ENCODE data around the gene ZNF493.

Gene ZNF493
- total RNA-seq, result 32.4 to 47.5 (median 43.7) reads per million in 4 experiments

DNA sequence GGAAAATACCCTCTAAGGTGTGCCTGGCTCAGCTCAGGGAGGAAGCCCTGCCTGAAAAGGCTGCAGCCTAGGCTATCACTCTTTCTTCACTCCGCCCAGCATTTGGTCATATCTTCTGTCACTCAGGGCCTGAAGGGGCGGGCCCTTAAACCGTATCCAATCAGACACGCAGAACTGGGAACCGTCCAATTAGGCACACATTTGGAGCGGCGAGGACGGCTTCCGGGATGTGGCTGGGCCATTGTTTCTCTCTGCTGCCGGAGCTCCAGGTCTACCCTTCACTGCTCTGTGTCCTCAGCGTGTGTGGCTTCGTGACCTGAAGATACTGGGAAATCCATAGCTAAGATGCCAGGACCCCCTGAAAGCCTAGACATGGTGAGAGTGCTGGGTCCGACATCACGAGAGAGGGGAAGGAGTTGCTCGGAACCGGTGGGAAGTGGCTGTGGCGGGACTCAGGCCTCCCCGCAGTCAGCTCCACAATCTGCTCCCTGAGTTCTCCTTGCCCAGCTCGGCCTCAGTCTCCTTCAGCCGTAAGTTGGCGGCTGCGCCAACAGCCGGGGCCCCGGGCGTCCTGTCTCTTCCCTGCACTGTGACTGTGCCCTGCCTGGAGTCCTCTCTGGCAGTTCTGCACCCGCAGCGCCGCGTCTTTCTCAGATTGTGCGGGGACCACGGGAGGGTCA is at the start of gene ZNF493:
Gene ZNF493 (plus strand): TSS at position 241 of the 680 bp plus-strand sequence. CDS start 105 bp downstream, at position 346.
- DNase-seq, result peak; percentile 86

DNA sequence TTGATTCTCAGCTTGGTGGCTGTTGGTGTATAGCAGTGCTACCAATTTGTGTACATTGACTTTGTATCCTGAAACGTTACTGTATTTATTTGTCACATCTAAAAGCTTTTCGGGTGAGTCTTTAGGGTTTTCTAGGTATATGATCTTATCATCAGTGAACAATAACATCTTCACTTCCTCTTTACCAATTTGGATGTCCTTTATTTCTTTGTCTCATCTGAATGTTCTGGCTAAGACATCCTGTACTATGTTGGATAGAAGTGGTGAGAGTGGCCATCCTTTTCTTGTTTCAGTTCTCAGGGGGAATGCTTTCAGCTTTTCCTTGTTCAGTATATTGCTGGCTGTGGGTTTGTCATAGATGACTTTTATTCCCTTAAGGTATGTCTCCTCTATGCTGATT is 44.1 kb upstream of the ZNF493 start:
- no peak for DNase-seq

DNA sequence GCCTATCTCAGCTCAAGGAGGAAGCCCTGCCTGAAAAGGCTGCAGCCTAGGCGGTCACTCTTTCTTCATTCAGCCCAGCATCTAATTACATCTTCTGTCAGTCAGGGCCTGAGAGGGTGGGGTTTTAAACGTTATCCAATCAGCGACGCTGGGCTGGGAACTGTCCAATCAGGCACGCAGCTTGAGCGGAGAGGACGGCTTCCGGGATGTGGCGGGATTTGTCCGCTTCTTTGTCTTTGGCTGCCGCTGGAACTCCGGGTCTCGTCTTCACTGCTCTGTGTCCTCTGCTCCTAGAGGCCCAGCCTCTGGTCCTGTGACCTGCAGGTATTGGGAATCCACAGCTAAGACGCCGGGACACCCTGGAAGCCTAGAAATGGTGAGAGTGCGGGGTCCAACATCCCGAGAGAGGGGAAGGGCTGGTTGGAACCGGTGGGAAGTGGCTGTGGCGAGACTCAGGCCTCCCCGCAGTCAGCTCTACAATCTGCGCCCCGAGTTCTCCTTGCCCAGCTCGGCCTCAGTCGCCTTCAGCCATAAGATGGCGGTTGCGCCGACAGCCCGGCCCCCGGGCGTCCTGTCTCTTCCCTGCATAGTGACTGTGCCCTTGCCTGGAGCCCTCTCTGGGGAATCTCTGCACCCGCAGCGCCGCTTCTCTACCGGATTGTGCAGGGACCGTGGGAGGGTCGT is 38.0 kb upstream of the ZNF493 start, which contains the start of gene ZNF738:
Gene ZNF738 (plus strand): TSS at position 233 of the 684 bp plus-strand sequence. CDS start 141 bp downstream, at position 374.
- DNase-seq, result peak; percentile 77

DNA sequence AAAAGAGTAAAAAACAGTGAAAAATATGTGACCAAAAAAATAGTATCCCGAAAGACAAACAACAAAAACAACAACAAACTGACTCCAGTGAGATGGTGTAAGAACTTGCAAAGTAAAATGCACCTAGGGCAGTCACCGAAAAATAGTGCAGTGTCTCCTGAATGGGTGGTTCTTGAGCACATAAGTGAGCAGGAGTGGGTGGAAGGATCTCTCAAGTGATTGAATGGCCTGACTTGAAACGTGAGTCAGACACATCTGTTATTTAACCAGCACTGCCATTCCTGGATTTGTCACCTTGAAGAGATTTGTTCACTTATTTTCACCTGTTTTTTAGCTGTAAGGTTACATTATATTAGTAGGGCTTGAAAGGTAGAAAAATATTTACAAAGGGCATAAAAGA is 34.6 kb upstream of the ZNF493 start:
- DNase-seq, result no peak

DNA sequence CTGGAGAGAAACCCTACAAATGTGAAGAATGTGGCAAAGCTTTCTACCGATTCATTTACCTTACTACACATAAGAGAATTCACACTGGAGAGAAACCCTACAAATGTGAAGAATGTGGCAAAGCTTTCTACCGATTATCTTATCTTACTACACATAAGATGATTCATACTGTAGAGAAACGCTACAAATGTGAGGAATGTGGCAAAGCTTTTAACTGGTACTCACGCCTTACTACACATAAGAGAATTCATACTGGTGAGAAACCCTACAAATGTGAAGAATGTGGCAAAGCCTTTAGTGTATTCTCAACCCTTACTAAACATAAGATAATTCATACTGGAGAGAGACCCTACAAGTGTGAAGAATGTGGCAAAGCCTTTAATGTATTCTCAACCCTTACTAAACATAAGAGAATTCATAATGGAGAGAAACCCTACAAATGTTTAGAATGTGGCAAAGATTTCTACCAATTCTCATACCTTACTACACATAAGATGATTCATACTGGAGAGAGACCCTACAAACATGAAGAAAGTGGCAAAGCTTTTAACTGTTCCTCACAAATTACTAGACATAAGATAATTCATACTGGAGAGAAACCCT is 12.9 kb upstream of the ZNF493 start:
- DNase-seq, result no peak

DNA sequence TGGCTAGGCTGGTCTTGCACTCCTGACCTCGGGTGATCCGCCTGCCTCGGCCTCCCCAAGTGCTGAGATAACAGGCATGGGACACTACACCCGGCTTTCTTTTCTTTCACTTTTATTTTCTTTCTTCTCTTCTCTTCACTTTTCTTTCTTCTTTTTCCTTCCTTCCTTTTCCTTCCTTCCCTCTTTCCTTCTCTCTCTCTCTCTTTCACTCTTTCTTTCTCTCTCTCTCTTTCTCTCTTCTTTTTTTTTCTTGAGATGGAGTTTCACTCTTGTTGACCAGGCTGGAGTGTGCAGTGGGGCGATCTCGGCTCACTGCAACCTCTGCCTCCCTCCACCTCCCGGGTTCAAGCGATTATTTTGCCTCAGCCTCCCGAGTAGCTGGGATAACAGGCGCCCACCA is 812 bp upstream of the ZNF493 start:
- no peak for DNase-seq

DNA sequence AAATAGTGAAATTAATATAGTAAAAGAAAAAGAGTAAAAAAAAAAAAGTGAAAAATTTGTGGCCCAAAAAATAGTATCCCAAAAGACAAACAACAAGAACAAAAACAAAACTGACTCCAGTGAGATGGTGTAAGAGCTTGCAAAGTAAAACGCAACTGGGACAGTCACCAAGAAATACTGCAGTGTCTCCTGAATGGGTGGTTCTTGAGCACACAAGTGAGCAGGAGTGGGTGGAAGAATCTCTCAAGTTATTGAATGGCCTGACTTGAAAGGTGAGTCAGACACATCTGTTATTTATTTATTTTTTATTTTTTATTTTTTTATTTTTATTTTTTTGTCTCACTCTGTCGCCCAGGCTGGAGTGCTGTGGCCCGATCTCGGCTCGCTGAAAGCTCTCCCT is 1.9 kb downstream of the ZNF493 start:
- DNase-seq, result no peak

DNA sequence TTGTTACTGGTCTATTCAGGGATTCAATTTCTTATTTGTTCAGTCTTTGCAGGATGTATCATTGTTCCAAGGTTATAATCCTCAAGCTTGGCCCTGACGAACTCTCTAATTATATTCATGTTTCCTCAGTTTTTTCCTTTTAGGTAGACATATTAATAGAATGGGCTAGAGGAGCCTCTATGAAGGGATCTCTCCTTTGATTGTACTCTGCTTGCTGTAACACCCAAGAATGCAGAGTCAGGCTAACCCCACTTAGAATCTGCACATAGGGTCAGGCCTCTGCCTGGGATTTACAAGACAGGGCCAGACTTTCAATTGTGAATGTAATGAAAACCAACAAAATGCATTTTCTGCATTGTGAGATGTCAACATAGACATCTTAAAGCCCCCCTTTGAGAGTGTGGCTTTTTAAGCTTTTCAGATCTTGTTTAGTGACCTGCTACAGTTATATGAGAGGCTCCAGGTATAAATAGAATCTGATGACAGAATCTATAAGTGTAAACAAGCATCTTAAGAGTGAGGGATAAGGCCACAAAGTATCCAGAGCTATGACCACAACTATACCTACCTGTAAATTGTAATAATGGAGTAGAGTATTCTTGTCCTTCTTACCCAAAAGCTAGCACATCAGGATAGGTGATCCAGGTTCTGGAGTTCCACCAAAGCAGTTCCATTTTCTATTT is 5.5 kb downstream of the ZNF493 start:
- no peak for DNase-seq

DNA sequence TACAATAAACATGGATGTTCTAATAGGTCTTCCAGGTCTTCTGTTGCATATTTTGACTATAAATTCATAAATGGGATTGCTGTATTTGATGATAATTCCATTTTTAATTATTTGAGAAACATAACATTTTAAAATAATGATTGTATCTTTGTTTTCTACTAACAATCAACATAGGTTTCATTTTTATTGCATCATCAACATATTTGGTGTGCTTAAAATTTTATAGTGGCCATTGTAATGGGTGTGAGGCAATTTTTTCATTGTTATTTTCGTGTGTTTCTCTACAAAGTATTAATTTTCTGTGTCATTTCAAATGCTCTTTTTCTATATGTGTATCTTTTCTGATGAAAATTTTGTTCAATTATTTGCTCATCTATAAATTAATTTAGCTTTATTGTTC is 13.2 kb downstream of the ZNF493 start:
- no peak for DNase-seq

DNA sequence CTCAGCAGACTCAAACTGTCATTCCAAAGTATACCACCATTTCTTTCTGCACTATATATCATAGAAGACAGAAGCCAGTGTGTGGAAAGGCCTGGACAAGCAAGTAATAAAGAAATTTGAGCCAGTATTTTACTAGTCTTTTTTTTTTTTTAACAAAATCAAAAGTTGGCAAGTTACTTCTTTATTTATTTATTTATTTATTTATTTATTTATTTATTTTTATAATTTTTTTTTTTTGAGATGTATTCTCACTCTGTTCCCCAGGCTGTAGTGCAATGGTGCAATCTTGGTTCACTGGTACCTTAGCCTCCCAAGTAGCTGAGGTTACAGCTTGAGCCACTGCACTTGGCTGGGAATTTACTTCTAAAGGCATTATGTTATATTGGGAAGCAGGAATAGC is 25.3 kb downstream of the ZNF493 start:
- DNase-seq, result no peak

DNA sequence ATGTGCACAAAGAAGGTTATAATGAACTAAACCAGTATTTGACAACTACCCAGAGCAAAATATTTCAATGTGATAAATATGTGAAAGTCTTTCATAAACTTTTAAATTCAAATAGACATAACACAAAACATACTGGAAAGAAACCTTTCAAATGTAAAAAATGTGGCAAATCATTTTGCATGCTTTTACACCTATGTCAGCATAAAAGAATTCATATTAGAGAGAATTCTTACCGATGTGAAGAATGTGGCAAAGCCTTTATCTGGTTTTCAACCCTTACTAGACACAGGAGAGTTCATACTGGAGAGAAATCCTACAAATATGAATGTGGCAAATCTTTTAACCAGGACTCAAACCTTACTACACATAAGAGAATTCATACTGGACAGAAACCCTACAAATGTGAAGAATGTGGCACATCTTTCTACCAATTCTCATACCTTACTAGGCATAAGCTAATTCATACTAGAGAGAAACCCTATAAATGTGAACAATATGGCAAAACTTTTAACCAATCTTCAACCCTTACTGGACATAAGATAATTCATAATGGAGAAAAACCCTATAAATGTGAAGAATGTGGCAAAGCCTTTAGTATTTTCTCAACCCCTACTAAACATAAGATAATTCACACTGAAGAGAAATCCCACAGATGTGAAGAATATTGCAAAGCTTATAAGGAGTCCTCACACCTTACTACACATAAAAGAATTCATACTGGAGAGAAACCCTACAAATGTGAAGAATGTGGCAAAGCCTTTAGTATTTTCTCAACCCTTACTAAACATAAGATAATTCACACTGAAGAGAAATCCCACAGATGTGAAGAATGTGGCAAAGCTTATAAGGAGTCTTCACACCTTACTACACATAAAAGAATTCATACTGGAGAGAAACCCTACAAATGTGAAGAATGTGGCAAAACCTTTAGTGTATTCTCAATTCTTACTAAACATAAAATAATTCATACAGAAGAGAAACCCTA is 26.4 kb downstream of the ZNF493 start:
- no peak for DNase-seq

DNA sequence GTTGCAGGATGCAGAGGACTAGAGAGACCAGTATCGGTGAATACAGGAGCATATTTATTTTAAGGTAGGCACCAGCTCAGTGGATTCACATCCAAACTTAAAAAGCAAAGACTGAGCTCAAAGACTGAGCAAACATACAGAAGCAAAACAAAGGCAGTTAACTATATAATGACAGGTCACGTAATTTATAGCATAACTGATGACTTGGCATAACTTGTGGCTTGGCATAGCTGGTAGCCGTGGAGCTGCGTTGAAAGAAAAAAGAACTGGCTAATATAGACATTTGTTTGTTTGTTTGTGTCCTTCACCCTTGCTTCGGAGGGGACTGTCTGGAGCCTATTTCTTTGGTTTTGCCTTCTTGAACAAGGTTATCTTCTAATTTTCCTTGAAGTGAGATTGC is 33.7 kb downstream of the ZNF493 start:
- no peak for DNase-seq

DNA sequence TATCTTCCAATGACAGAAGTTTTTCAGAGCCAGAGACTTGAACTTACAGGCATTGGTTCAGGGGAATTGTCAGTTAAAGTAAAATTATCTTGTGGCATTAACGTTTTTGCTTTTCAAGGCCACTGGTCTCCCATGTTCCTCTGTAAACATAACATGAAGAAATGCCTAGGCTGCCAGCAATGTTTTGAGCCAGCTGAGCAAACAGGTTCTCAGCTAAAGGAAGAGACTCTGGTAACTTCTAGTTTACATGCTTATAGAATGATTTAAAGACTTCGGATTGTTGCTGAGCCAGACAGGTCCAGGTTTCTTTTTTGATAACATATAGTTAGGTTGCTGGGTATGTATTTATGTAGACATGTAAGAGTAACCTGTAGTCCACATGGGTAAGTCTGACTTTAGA is 35.7 kb downstream of the ZNF493 start:
- DNase-seq, result no peak

DNA sequence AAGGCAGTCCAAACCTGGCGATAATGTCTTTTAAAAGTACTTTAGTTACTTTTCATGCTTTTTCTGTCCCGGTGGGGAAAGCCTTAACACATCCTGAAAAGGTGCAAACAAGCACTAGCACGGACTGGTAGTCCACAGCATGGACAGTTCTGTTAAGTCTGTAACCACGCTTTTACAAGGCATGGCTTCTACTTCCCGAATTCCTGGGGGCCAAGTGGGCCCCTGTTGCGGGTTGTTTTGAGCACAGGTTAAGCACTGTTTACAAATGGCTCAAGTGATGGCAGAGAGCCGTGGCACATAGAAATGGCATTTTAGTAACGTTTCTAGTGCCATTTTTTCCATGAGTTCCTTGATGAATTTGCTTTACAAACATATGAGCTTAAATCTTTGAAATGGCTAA is 37.6 kb downstream of the ZNF493 start:
- DNase-seq, result no peak

DNA sequence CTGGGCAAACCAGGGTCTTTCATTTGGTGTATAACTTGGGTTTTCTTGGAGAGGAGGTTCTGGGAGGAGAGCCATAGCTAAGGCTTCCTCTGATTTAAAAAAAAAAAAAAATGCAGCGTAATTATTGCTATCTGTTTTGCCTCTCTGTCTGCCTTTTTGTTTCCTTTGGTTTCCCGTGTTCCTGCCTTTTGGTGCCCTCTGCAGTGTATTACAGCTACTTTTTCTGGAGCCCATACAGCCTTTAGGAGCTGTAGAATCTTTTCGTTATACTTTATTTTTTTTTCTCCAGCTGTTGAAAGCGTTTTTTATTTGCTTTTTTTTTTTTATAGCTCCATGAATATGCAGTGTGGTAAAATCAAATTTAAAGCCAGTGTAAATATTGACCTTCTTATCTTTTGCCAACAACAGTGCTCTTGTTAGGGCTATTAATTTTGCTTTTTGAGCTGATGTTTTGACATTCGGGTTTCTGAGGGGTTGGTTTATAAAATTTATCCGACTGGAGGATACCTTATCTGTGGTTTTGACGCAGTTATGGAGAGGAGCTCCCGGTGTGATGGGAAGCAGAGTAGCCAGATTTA is 38.1 kb downstream of the ZNF493 start:
- no peak for DNase-seq

DNA sequence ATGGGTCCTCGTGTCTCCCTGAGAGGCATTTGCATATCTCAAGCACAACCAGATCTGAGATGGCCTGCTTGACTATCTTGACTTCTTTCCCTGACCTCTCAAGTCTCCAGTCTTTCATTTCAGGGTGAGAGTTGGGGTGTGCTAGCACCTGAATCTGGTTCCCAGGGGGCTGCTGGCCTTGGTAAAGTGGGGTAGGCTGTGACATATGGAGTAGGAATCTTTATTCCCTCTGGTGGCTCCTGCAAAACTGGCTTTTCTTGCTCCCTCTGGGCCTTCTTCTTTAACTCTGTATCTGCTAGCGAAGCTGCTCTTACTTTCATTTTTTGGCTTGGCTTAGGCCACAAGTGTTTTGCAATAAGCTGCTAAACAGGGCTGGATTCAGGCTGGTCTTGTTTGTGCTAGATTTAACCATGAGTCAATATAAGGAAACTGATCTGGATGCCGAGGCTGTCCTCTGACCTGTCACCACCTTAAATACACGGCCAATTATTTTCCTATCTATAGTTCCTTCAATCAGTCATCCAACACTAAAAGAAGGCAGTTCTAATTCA is 42.3 kb downstream of the ZNF493 start:
- no peak for DNase-seq

DNA sequence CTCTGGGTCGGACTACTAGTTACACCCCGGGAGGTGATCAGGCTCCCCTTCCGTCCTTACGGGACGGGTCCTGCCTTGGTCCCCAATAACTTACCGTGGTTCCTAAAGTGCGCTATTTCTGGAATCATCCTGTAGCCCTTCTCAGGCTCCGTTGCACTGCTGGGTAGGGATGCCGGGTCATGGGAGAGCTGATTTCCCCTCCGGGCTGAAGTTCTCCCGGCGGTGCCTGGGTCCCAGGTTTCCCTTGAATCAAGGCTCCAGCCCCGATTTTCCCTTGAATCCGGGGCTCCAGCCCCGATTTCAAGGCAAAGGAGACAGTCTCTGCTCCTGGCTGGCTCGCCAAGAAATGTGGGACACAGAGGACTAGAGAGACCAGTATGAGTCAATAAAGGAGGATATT is 43.4 kb downstream of the ZNF493 start:
- DNase-seq, result no peak

DNA sequence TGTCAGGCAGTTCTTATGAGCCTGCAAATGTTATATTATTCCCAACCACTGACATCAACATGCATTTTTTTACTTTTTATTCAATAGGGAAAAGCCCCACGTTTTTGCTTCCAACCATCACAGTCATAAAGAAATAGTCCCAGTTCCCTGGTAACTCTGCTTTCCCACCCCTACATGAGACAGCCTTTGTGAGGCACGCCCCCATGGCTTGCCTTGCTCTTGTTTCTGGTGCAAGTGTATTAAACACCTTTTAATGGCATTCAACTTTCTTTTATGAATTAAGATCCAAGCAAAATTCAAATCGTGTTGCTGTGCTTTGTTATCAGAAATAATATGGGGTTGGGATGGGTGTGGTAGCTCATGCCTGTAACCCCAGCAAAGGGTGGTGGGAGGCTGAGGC is 54.3 kb downstream of the ZNF493 start:
- DNase-seq, result no peak

DNA sequence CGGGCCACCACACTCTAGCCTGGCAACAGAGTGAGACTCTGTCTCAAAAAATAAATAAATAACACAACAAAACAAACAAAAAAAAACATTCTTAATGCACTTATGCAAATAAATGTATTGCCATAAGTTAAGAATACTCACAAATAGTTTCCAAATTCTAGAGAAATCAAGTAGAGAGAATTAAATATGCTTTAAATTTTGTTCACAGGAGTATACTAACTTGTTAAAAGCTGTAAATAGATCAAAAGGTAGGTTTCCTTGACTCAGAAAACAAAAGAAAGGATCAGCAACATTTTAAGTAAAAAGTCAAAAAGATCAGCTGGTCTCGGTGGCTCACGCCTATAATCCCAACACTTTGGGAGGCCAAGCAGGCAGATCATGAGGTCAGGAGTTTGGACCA is 58.0 kb downstream of the ZNF493 start:
- DNase-seq, result no peak

DNA sequence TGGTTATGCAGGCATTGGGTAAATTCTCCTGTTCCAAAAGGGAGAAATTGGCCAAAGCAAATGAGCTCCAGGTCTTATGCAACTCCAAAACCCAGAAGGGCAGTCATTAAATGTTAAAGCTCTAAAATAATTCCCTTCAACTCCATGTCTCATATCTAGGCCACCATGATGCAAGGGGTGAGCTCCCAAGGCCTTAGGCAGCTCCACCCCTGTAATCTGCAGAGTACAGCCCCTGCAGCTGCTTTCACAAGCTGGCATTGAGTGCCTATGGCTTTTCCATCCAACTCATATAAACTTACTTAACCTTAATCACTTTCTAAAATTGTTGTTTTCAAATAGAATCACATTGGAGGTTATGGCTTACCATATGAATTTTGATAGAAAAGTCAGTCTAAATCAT is 63.8 kb downstream of the ZNF493 start:
- no peak for DNase-seq

DNA sequence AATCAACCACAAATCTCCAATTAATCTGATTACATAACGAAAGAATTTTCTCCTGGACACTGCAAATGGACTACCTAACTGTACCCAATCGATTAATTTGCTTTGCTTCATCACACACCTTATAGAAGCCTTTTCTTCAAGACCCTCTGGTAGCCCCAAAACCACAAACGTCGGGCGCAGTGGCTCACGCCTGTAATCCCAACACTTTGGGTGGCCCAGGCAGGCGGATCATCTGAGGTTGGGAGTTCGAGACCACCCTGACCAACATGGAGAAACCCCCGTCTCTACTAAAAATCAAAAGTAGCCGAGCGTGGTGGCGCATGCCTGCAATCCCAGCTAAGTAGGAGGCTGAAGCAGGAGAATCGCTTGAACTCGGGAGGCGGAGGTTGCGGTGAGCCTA is 65.6 kb downstream of the ZNF493 start:
- no peak for DNase-seq

Data from effector CD8-positive, alpha-beta T cell (primary cell).